Spleen (tissue), 11 donors: ENCODE measurements around the gene ENGASE. TPM values are rescaled to one million over a fixed set of nuclear protein-coding genes. Genes with fewer than 3 reads are reported as not detected.

Experiments used
- DNase-seq: peaks from one replicate; pipeline ENCODE4 v3.0.0-alpha.2; 2020
- H3K27ac ChIP-seq, 8 donors: fragments of 200-600 bp; sonication (generic) in 7 of 8; 1 replicate in 4 of 8; 2 replicates in 4 of 8; pipeline versions ENCODE4 v1.5.0 to v1.8.0; 2016 to 2021; ENCODE audit warnings: inconsistent platforms in 4 of 8, mild to moderate bottlenecking in 4 of 8, moderate library complexity in 1 of 8
- H3K27me3 ChIP-seq, 7 donors: fragments of 200-600 bp; sonication (generic) in 6 of 7; replicated peaks in 1 of 7; 1 replicate in 4 of 7; 2 replicates in 3 of 7; pipeline versions ENCODE4 v1.5.0 to v1.8.0; 2016 to 2021; ENCODE audit warnings: inconsistent platforms in 3 of 7, mild to moderate bottlenecking in 1 of 7
- H3K36me3 ChIP-seq, 6 donors: fragments of 200-600 bp; sonication (generic) in 5 of 6; 1 replicate in 4 of 6; 2 replicates in 2 of 6; pipeline versions ENCODE4 v1.5.0 to v1.8.0; 2016 to 2021; ENCODE audit warnings: inconsistent platforms in 2 of 6
- H3K4me1 ChIP-seq, 6 donors: fragments of 200-600 bp; sonication (generic) in 5 of 6; 1 replicate in 3 of 6; 2 replicates in 3 of 6; pipeline versions ENCODE4 v1.5.0 to v1.8.0; 2016 to 2021; ENCODE audit warnings: inconsistent platforms in 3 of 6
- H3K4me3 ChIP-seq, 8 donors: fragments of 200-600 bp; sonication (generic) in 7 of 8; 1 replicate in 4 of 8; 2 replicates in 4 of 8; pipeline versions ENCODE4 v1.5.0 to v1.8.0; 2016 to 2021; ENCODE audit warnings: inconsistent platforms in 4 of 8, mild to moderate bottlenecking in 4 of 8, moderate library complexity in 2 of 8
- H3K9me3 ChIP-seq, 8 donors: fragments of 200-600 bp; sonication (generic) in 7 of 8; 1 replicate in 4 of 8; 2 replicates in 4 of 8; pipeline versions ENCODE4 v1.5.0 to v1.8.0; 2016 to 2021; ENCODE audit warnings: inconsistent platforms in 4 of 8
- POLR2A ChIP-seq, 3 donors: fragments of 450-650 bp; IDR thresholded peaks; one replicate each; pipeline ENCODE4 v1.5.1; 2017; ENCODE audit warnings: antibody characterized with exemption in 3 of 3, mild to moderate bottlenecking in 1 of 3
- POLR2AphosphoS5 ChIP-seq, 3 donors: sonication (generic); formaldehyde crosslinking; IDR thresholded peaks; one replicate each; pipeline ENCODE4 v1.5.1; 2017; ENCODE audit warnings: antibody characterized with exemption in 3 of 3
- WGBS, 5 donors: extraction: QIAGEN DNeasy Blood & Tissue Kit in 3 of 5; methylation state at CpG; one replicate each; pipeline versions ENCODE4 v1.1.5 to v1.1.7; 2013 to 2018; 5-methylcytosine and 5-hydroxymethylcytosine counted together
- intact Hi-C: fragments of 100-400 bp; cut with DNase I; formaldehyde crosslinking; loops from one replicate; pipeline ENCODE4 v1.15.0; 2023; ENCODE audit warnings: low total_unique reads
- polyA plus RNA-seq, 3 donors: library from polyadenylated mRNA; stranded (reverse); fragments of 200-250 nt; gene quantifications; one replicate each; pipeline ENCODE4 v1.2.1, GENCODE V29; 2013
- total RNA-seq, 7 donors: library from RNA; depleted of rRNA in 3 of 7; stranded (reverse); fragments of >200 nt in 3 of 7; fragmentation: NEBNext Ultra II Directional in 4 of 7; extraction: Animal tissue kit (Norgen Biotek cat#: 25700) in 4 of 7; gene quantifications; one replicate each; pipeline versions ENCODE4 v1.1.0 to v1.2.1, GENCODE V29; 2016 to 2021
- TF ChIP-seq, protein P1 (sequence below), 11 experiments: fragments of 200-600 bp in 7 of 11; fragments of 450-650 bp in 4 of 11; sonication (generic) in 4 of 11; IDR thresholded peaks in 8 of 11; conservative IDR thresholded peaks in 3 of 11; 1 replicate in 7 of 11; 2 replicates in 4 of 11; pipeline versions ENCODE4 v1.4.0 to v1.8.0; 2016 to 2021; ENCODE audit warnings: antibody characterized with exemption in 11 of 11, inconsistent platforms in 4 of 11, mild to moderate bottlenecking in 1 of 11
- donor health status: healthy with polysubstance abuse.
- donor health status: DM: no; HTN: no; CAD: no; lungs with moderate emphysema.
- donor health status: DM: no; HTN: no; CAD: no.
- donor health status: Bipolar disorder and iron deficiency.
- donor health status: healthy.
- donor health status: DM: no; HTN: no; CAD: no.
- donor health status: DM: yes; HTN: yes; CAD: no.

Gene ENGASE
- total and polyA plus RNA-seq, 10 donors = 25.0 to 148 (median 93.2) TPM

DNA sequence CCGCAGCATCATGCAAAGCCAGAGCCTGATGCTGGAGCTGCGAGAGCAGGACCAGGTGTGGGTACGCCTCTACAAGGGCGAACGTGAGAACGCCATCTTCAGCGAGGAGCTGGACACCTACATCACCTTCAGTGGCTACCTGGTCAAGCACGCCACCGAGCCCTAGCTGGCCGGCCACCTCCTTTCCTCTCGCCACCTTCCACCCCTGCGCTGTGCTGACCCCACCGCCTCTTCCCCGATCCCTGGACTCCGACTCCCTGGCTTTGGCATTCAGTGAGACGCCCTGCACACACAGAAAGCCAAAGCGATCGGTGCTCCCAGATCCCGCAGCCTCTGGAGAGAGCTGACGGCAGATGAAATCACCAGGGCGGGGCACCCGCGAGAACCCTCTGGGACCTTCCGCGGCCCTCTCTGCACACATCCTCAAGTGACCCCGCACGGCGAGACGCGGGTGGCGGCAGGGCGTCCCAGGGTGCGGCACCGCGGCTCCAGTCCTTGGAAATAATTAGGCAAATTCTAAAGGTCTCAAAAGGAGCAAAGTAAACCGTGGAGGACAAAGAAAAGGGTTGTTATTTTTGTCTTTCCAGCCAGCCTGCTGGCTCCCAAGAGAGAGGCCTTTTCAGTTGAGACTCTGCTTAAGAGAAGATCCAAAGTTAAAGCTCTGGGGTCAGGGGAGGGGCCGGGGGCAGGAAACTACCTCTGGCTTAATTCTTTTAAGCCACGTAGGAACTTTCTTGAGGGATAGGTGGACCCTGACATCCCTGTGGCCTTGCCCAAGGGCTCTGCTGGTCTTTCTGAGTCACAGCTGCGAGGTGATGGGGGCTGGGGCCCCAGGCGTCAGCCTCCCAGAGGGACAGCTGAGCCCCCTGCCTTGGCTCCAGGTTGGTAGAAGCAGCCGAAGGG, 26.4 kb upstream of the ENGASE start:
- intact Hi-C loops = no loop called here
- 82 to 93% (median 84%) methylated on average over 38 to 41 of the region's 41 CpGs for WGBS, 5 donors
- peak overlapping the region in 5 of 8 donors; percentile 25 to 71 (median 46) for H3K27ac ChIP-seq
- TF ChIP-seq POLR2A (IDR thresholded peaks at IDR 0.05) (no peak), POLR2AphosphoS5 (IDR thresholded peaks at IDR 0.05) (peak in 2 of 3 donors; percentile 30 to 67)
- TF ChIP-seq, protein P1, sequence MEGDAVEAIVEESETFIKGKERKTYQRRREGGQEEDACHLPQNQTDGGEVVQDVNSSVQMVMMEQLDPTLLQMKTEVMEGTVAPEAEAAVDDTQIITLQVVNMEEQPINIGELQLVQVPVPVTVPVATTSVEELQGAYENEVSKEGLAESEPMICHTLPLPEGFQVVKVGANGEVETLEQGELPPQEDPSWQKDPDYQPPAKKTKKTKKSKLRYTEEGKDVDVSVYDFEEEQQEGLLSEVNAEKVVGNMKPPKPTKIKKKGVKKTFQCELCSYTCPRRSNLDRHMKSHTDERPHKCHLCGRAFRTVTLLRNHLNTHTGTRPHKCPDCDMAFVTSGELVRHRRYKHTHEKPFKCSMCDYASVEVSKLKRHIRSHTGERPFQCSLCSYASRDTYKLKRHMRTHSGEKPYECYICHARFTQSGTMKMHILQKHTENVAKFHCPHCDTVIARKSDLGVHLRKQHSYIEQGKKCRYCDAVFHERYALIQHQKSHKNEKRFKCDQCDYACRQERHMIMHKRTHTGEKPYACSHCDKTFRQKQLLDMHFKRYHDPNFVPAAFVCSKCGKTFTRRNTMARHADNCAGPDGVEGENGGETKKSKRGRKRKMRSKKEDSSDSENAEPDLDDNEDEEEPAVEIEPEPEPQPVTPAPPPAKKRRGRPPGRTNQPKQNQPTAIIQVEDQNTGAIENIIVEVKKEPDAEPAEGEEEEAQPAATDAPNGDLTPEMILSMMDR (IDR thresholded peaks at IDR 0.05 in 8 of 11, conservative IDR thresholded peaks at IDR 0.05 in 3 of 11) = no peak
- H3K4me3 ChIP-seq = peak overlapping the region in 2 of 8 donors; percentile 3 to 7
- H3K27me3 ChIP-seq = peaks cover 0 to 39% (median 0%) of the 10 kb centered on the region in 7 donors
- peaks cover 0 to 9% (median 0%) of the 10 kb centered on the region in 6 donors for H3K36me3 ChIP-seq
- H3K4me1 ChIP-seq = peaks cover 4 to 79% (median 30%) of the 10 kb centered on the region in 6 donors
- H3K9me3 ChIP-seq = peaks cover 0 to 3% (median 0%) of the 10 kb centered on the region in 8 donors
- peak; percentile 66 for DNase-seq

DNA sequence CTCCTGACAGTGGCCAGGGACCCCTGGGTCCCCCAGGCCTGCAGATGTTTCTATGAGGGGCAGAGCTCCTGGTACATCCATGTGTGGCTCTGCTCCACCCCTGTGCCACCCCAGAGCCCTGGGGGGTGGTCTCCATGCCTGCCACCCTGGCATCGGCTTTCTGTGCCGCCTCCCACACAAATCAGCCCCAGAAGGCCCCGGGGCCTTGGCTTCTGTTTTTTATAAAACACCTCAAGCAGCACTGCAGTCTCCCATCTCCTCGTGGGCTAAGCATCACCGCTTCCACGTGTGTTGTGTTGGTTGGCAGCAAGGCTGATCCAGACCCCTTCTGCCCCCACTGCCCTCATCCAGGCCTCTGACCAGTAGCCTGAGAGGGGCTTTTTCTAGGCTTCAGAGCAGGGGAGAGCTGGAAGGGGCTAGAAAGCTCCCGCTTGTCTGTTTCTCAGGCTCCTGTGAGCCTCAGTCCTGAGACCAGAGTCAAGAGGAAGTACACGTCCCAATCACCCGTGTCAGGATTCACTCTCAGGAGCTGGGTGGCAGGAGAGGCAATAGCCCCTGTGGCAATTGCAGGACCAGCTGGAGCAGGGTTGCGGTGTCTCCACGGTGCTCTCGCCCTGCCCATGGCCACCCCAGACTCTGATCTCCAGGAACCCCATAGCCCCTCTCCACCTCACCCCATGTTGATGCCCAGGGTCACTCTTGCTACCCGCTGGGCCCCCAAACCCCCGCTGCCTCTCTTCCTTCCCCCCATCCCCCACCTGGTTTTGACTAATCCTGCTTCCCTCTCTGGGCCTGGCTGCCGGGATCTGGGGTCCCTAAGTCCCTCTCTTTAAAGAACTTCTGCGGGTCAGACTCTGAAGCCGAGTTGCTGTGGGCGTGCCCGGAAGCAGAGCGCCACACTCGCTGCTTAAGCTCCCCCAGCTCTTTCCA, 25.5 kb upstream of the ENGASE start:
- peaks cover 4 to 74% (median 29%) of the 10 kb centered on the region in 6 donors for H3K4me1 ChIP-seq
- peak; percentile 52 for DNase-seq
- WGBS, 5 donors = 73 to 82% (median 78%) methylated on average over 20 to 21 of the region's 21 CpGs

DNA sequence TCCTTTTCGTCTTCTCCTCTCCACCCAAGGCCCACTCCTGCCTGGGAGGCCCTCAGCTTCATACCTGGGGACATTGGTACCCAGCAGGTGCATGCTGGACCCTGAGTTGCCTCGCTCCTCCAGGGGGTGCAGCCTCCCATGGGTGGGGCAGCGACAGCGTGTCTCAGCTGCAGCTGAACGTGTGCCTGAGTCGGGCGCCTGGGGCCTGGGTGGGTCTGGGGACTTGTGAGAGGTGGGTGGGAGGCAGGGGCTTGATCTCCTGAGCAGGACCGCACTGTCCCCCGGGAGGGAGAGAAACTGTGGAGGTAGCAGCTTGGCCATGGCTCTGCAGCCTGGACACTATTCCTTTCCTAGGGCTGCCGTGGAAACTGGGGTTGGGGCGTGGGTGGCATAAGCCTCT, 24.8 kb upstream of the ENGASE start:
- peak; percentile 71 for DNase-seq
- intact Hi-C loops = no loop called here
- H3K9me3 ChIP-seq = peaks cover 0 to 20% (median 12%) of the 10 kb centered on the region in 8 donors
- TF ChIP-seq POLR2A (IDR thresholded peaks at IDR 0.05) = no peak
- no peak for TF ChIP-seq POLR2AphosphoS5 (IDR thresholded peaks at IDR 0.05)
- TF ChIP-seq, protein P1 (IDR thresholded peaks at IDR 0.05 in 8 of 11, conservative IDR thresholded peaks at IDR 0.05 in 3 of 11) = no peak
- H3K4me1 ChIP-seq = peaks cover 4 to 67% (median 24%) of the 10 kb centered on the region in 6 donors
- 81 to 91% (median 87%) methylated on average over 11 of the region's 11 CpGs for WGBS, 5 donors
- peak overlapping the region in 4 of 8 donors; percentile 46 to 71 (median 60) for H3K27ac ChIP-seq
- H3K4me3 ChIP-seq = no peak overlapping the region
- H3K27me3 ChIP-seq = peaks cover 0 to 31% (median 0%) of the 10 kb centered on the region in 7 donors
- H3K36me3 ChIP-seq = peaks cover 0 to 9% (median 0%) of the 10 kb centered on the region in 6 donors

More for the DNA sequence above, 25.5 kb upstream of the ENGASE start:
- intact Hi-C loops = no loop called here
- peaks cover 0 to 37% (median 0%) of the 10 kb centered on the region in 7 donors for H3K27me3 ChIP-seq
- H3K4me3 ChIP-seq = no peak overlapping the region
- peaks cover 0 to 12% (median 5%) of the 10 kb centered on the region in 8 donors for H3K9me3 ChIP-seq
- peaks cover 0 to 9% (median 0%) of the 10 kb centered on the region in 6 donors for H3K36me3 ChIP-seq
- TF ChIP-seq POLR2A (IDR thresholded peaks at IDR 0.05) (no peak), POLR2AphosphoS5 (IDR thresholded peaks at IDR 0.05) (no peak)
- TF ChIP-seq, protein P1 (IDR thresholded peaks at IDR 0.05 in 8 of 11, conservative IDR thresholded peaks at IDR 0.05 in 3 of 11) = no peak
- peak overlapping the region in 5 of 8 donors; percentile 39 to 71 (median 57) for H3K27ac ChIP-seq
